HepG2 (cell line): ENCODE data around the gene MDFIC. TPM values are rescaled to one million over a fixed set of nuclear protein-coding genes. Genes with fewer than 3 reads are reported as not detected.

Experiments
- ATAC-seq: fragments of 200-7000 bp; cut with Tn5 transposase; 3 replicates; pipeline ENCODE4 v1.9.1; 2020; ENCODE audit warnings: mild to moderate bottlenecking, moderate library complexity
- BruUV-seq: library from RNA; stranded (reverse); fragments of 400-500 nt; replicated peaks from 2 replicates; lab custom pipeline; 2021; lab: Mats Ljungman, UMichigan
- CTCF ChIA-PET: fragments of 300-600 bp; formaldehyde crosslinking; extraction: SDS; loops from one replicate; lab custom pipeline; 2021; ENCODE audit warnings: low total read pairs, inconsistent platforms, low intra/inter-chr PET ratio; lab: Yijun Ruan, JAX
- POLR2A ChIA-PET: fragments of 350-600 bp; sonication (Branson Sonifier 250); formaldehyde crosslinking; loops from one replicate; lab custom pipeline; 2020; ENCODE audit warnings: antibody characterized with exemption, inconsistent platforms; lab: Yijun Ruan, JAX
- DNase-seq: peaks from one replicate; pipeline ENCODE4 v3.0.0-alpha.2; 2015; ENCODE audit warnings: low spot score
- FAIRE-seq: peaks from 3 replicates; lab custom pipeline; 2011; peaks lifted over from hg19 to GRCh38; lab: Jason Lieb, UNC
- H2AFZ ChIP-seq: one replicate; pipeline ENCODE4 v1.6.1; 2011; ENCODE audit warnings: low read length, inconsistent platforms
- H3K27ac ChIP-seq: fragments of 300-600 bp; 3 replicates; pipeline ENCODE4 v1.8.0; 2011; ENCODE audit warnings: mixed run types, mild to moderate bottlenecking, mixed read lengths, low read length, inconsistent platforms; ENCODE audit not compliant: insufficient read depth; ENCODE audit errors: extremely low read length
- H3K27me3 ChIP-seq, 2 experiments: fragments of 200-600 bp in 1 of 2; 2 replicates in 1 of 2; 3 replicates in 1 of 2; pipeline versions ENCODE4 v1.6.0 to v1.8.0; 2011; ENCODE audit warnings: low read length in 2 of 2, mild to moderate bottlenecking in 2 of 2, moderate library complexity in 2 of 2, inconsistent platforms in 1 of 2; ENCODE audit not compliant: insufficient read depth in 2 of 2, control insufficient read depth in 1 of 2
- H3K36me3 ChIP-seq, 2 experiments: fragments of 200-600 bp in 1 of 2; replicated peaks in 1 of 2; 2 replicates in 1 of 2; 3 replicates in 1 of 2; pipeline versions ENCODE4 v1.5.1 to v1.8.0; 2011; ENCODE audit warnings: low read length in 2 of 2, inconsistent platforms in 1 of 2; ENCODE audit not compliant: insufficient read depth in 2 of 2, control insufficient read depth in 1 of 2
- H3K4me1 ChIP-seq: 2 replicates; pipeline ENCODE4 v1.5.1; 2012; ENCODE audit warnings: low read length, inconsistent platforms; ENCODE audit not compliant: insufficient read depth
- H3K4me2 ChIP-seq: 2 replicates; pipeline ENCODE4 v1.6.0; 2011; ENCODE audit warnings: low read depth, low read length, inconsistent platforms
- H3K4me3 ChIP-seq, 3 experiments: fragments of 200-600 bp in 1 of 3; sonication (generic), shearing (Covaris generic) in 1 of 3; replicated peaks in 1 of 3; 2 replicates each; pipeline ENCODE4 v1.5.1; 2011 to 2016; ENCODE audit warnings: low read length in 3 of 3, inconsistent platforms in 2 of 3, low read depth in 2 of 3, mild to moderate bottlenecking in 2 of 3, control low read depth in 1 of 3, mixed read lengths in 1 of 3; ENCODE audit not compliant: insufficient read depth in 1 of 3
- H3K79me2 ChIP-seq: one replicate; pipeline ENCODE4 v1.6.1; 2011; ENCODE audit warnings: low read length, inconsistent platforms; ENCODE audit not compliant: insufficient read depth
- H3K9ac ChIP-seq: 2 replicates; pipeline ENCODE4 v1.6.0; 2011; ENCODE audit warnings: mild to moderate bottlenecking, low read depth, low read length, inconsistent platforms; ENCODE audit not compliant: insufficient read depth
- H3K9me3 ChIP-seq: 2 replicates; pipeline ENCODE4 v1.5.1; 2012; ENCODE audit warnings: mild to moderate bottlenecking, low read length
- H4K20me1 ChIP-seq: 2 replicates; pipeline ENCODE4 v1.6.0; 2011; ENCODE audit warnings: inconsistent platforms, mild to moderate bottlenecking, low read length, moderate library complexity; ENCODE audit not compliant: insufficient read depth
- ATF7 ChIP-seq, 2 experiments: fragments of 450-650 bp in 1 of 2; sonication (generic) in 1 of 2; formaldehyde crosslinking in 1 of 2; IDR thresholded peaks; 2 replicates each; pipeline versions ENCODE4 v1.4.0 to v1.6.1; 2016 to 2020; ENCODE audit warnings: antibody characterized with exemption in 1 of 2, mild to moderate bottlenecking in 1 of 2, missing genetic modification reagents in 1 of 2
- HHEX ChIP-seq: IDR thresholded peaks from 2 replicates; pipeline ENCODE4 v1.6.1; 2016; ENCODE audit warnings: control low read depth
- HOXD1 ChIP-seq: sonication (generic); formaldehyde crosslinking; IDR thresholded peaks from 2 replicates; pipeline ENCODE4 v1.5.0; 2020; ENCODE audit warnings: missing genetic modification reagents
- NCOA1 ChIP-seq: sonication (generic); formaldehyde crosslinking; IDR thresholded peaks from 2 replicates; pipeline ENCODE4 v1.9.0; 2021; ENCODE audit warnings: missing genetic modification reagents
- PRPF4 ChIP-seq: fragments of 200-400 bp; formaldehyde crosslinking; IDR thresholded peaks from 2 replicates; pipeline ENCODE4 v1.6.1; 2016; ENCODE audit warnings: low read length, low read depth; ENCODE audit not compliant: poor library complexity, severe bottlenecking
- REL ChIP-seq: sonication (generic); formaldehyde crosslinking; conservative IDR thresholded peaks from 2 replicates; pipeline ENCODE4 v1.8.0; 2022; ENCODE audit warnings: mild to moderate bottlenecking, missing genetic modification reagents, moderate library complexity
- RELA ChIP-seq: sonication (generic); formaldehyde crosslinking; IDR thresholded peaks from 2 replicates; pipeline ENCODE4 v1.4.0; 2020; ENCODE audit warnings: missing genetic modification reagents
- SIX4 ChIP-seq: sonication (generic); formaldehyde crosslinking; IDR thresholded peaks from 2 replicates; pipeline ENCODE4 v1.4.0; 2020; ENCODE audit warnings: missing genetic modification reagents
- SRF ChIP-seq: IDR thresholded peaks from 2 replicates; pipeline ENCODE4 v1.6.1; 2011; ENCODE audit warnings: mild to moderate bottlenecking, low read depth, low read length, moderate library complexity
- ZBTB25 ChIP-seq: IDR thresholded peaks from 2 replicates; pipeline ENCODE4 v1.6.1; 2018; ENCODE audit warnings: missing genetic modification reagents
- ZNF256 ChIP-seq: sonication (generic); formaldehyde crosslinking; conservative IDR thresholded peaks from 2 replicates; pipeline ENCODE4 v1.4.0; 2020; ENCODE audit warnings: missing genetic modification reagents
- ZNF280B ChIP-seq: sonication (generic); formaldehyde crosslinking; IDR thresholded peaks from 2 replicates; pipeline ENCODE4 v1.5.0; 2020; ENCODE audit warnings: missing genetic modification reagents, mild to moderate bottlenecking, borderline replicate concordance
- ZNF326 ChIP-seq: sonication (generic); formaldehyde crosslinking; IDR thresholded peaks from 2 replicates; pipeline ENCODE4 v1.4.0; 2020; ENCODE audit warnings: missing genetic modification reagents, borderline replicate concordance
- ZNF7 ChIP-seq: IDR thresholded peaks from 2 replicates; pipeline ENCODE4 v1.6.1; 2016; ENCODE audit warnings: missing biosample characterization, missing genetic modification reagents
- ZNF720 ChIP-seq: sonication (generic); formaldehyde crosslinking; IDR thresholded peaks from 2 replicates; pipeline ENCODE4 v1.4.0; 2020; ENCODE audit warnings: missing genetic modification reagents
- ZNF782 ChIP-seq: sonication (generic); formaldehyde crosslinking; IDR thresholded peaks from 2 replicates; pipeline ENCODE4 v1.4.0; 2020; ENCODE audit warnings: missing genetic modification reagents, mild to moderate bottlenecking, borderline replicate concordance
- ZSCAN31 ChIP-seq: sonication (generic); formaldehyde crosslinking; IDR thresholded peaks from 2 replicates; pipeline ENCODE4 v1.5.0; 2020; ENCODE audit warnings: low read depth, mild to moderate bottlenecking, missing genetic modification reagents
- WGBS: methylation state at CpG from one replicate; pipeline ENCODE4 v1.1.6; 2017; ENCODE audit warnings: low lambda C conversion rate; 5-methylcytosine and 5-hydroxymethylcytosine counted together
- in situ Hi-C: cut with HindIII; loops from 2 replicates; pipeline ENCODE4 v1.10.0; 2017; ENCODE audit warnings: low pct_unique_long_range_greater_than_20kb; ENCODE audit not compliant: extremely low pct_ligation_motif_present
- intact Hi-C: fragments of 100-400 bp; cut with micrococcal nuclease; formaldehyde crosslinking; loops from one replicate; pipeline ENCODE4 v1.10.0; 2022; ENCODE audit not compliant: unreplicated experiment
- polyA plus RNA-seq, 8 experiments: library from polyadenylated mRNA; depleted of rRNA in 3 of 8; stranded (reverse) in 7 of 8; unstranded in 1 of 8; fragments of >200 nt; fragmentation: Illumina TruSeq in 4 of 8; extraction: Trizol in 4 of 8; gene quantifications; 2 replicates each; pipeline versions ENCODE4 v1.2.1 to v1.2.3, GENCODE V29; 2011 to 2016; ENCODE audit warnings: low read depth in 4 of 8, missing spikeins in 1 of 8, mixed read lengths in 1 of 8; ENCODE audit not compliant: insufficient read depth in 1 of 8
- total RNA-seq, 5 experiments: library from RNA; depleted of rRNA; stranded (reverse); fragments of >200 nt; fragmentation: Illumina TruSeq; extraction: Trizol; gene quantifications; 2 replicates each; pipeline ENCODE4 v1.2.3, GENCODE V29; 2016; ENCODE audit warnings: low read depth in 1 of 5

MDFIC gene
- total and polyA plus RNA-seq, 2 of the 13 experiments (the other 11 are each of a cell fraction or from before 2014, with no cell fraction given), result 0.13 TPM; not detected in 1

- CTCF ChIA-PET, result no interaction called here
- in situ Hi-C loops (no loop called here), intact Hi-C loops (no loop called here)
- Histone ChIP-seq H4K20me1 (no peaks in the 10 kb centered on the region), H3K9ac (no peak overlapping the region)
- TF ChIP-seq ZNF256 (CRISPR knock-in tag) (no peak), HOXD1 (CRISPR knock-in tag) (no peak), ZNF720 (CRISPR knock-in tag) (no peak), ZNF782 (CRISPR knock-in tag) (no peak), NCOA1 (CRISPR knock-in tag) (no peak), HHEX (CRISPR knock-in tag) (no peak), ZNF326 (no peak), ZNF7 (CRISPR knock-in tag) (no peak), SRF (no peak), ZNF280B (CRISPR knock-in tag) (no peak), ATF7 (IDR thresholded peaks at IDR 0.05) (no peak), ATF7 (CRISPR knock-in tag; IDR thresholded peaks at IDR 0.05) (no peak), SIX4 (CRISPR knock-in tag) (no peak), ZBTB25 (CRISPR knock-in tag) (no peak), RELA (CRISPR knock-in tag) (no peak), PRPF4 (no peak), ZSCAN31 (no peak), REL (CRISPR knock-in tag) (no peak)
- TF ChIP-seq, all 625 proteins: peak for 0
- Histone ChIP-seq H3K4me3 (no peak overlapping the region), H3K36me3 (no peaks in the 10 kb centered on the region), H3K27ac (no peak overlapping the region), H3K9me3 (no peaks in the 10 kb centered on the region), H2AFZ (no peak overlapping the region), H3K4me1 (no peaks in the 10 kb centered on the region), H3K79me2 (no peaks in the 10 kb centered on the region), H3K27me3 (no peaks in the 10 kb centered on the region), H3K4me2 (no peak overlapping the region)
- FAIRE-seq (no peak), ATAC-seq (no peak), DNase-seq (no peak)
- POLR2A ChIA-PET, result no interaction called here
- 10% methylated on average over 1 of the region's 1 CpG for WGBS
- BruUV-seq, result no TSS peak
Measured at GRCh38 chr7:114937446-114937845, 15.6 kb downstream of the MDFIC start.
